ENCODE data around the gene CADPS.

Gene CADPS

DNA sequence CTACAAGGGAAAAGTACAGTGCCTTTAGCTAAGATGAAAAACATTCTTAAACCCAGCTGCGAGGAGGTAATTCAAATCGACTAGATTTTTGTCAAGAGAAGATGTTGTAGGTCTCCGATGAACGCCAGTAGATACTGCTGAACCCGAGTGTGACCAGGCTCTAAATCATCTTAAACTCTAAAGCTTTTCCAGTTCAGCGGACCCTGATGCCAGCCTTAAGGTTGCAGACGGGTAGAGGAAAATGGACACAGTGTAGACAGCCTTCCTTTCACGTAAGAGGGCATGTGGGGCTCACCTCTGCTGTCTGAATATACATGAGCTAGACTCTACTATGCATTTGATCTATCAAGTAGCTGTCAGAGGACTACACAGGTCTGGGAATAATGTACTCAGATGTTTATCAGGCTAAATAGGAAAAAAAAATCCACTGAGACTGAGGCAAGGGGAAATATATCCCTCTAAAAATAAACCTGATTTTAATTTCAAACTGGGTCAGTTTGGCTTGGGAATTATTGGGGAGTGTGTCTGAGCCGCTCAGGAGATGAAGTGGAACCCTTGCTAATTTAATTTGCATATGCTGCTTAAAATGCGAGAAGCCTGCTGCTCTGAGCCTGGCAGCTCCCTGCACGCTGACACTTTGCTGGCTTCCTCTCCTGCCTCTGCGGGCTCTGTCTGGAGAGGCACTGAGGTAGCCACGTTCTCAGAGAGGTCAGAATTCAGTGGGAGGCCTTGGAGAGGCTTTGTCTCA lies 151.9 kb downstream of the CADPS start:
- Histone ChIP-seq H3K4me2 (no peak overlapping the region), H3K36me3 (ENCODE audit: insufficient read depth) (no peaks in the 10 kb centered on the region), H3K9ac (no peak overlapping the region)

GRCh38 chr3:62722344-62722743 lies 152.9 kb downstream of the CADPS start:
- Histone ChIP-seq H3K79me2 (ENCODE audit: insufficient read depth, low read depth) (no peaks in the 10 kb centered on the region), H4K20me1 (ENCODE audit: insufficient read depth) (no peaks in the 10 kb centered on the region), H2AFZ (ENCODE audit: low read depth) (no peak overlapping the region), H3K27ac (no peak overlapping the region), H3K9ac (no peak overlapping the region), H3K4me2 (no peak overlapping the region), H3K4me3 (IDR thresholded peaks at IDR 0.05; ENCODE audit: insufficient read depth, low read depth, low read length) (no peak overlapping the region), H3K27me3 (ENCODE audit: insufficient read depth, low read depth) (no peaks in the 10 kb centered on the region), H3K4me1 (ENCODE audit: low read depth, poor library complexity, severe bottlenecking) (no peaks in the 10 kb centered on the region), H3K36me3 (ENCODE audit: insufficient read depth) (no peaks in the 10 kb centered on the region)
- no peak for TF ChIP-seq CTCF (conservative IDR thresholded peaks at IDR 0.05; ENCODE audit: low read depth, low read length)

More for the DNA sequence above, 151.9 kb downstream of the CADPS start:
- Histone ChIP-seq H3K27me3 (ENCODE audit: insufficient read depth, low read depth) (no peaks in the 10 kb centered on the region), H2AFZ (ENCODE audit: low read depth) (no peak overlapping the region), H4K20me1 (ENCODE audit: insufficient read depth) (no peaks in the 10 kb centered on the region), H3K79me2 (ENCODE audit: insufficient read depth, low read depth) (no peaks in the 10 kb centered on the region), H3K4me1 (ENCODE audit: low read depth, poor library complexity, severe bottlenecking) (no peaks in the 10 kb centered on the region), H3K4me3 (IDR thresholded peaks at IDR 0.05; ENCODE audit: insufficient read depth, low read depth, low read length) (no peak overlapping the region), H3K27ac (no peak overlapping the region)
- no peak for TF ChIP-seq CTCF (conservative IDR thresholded peaks at IDR 0.05; ENCODE audit: low read depth, low read length)

DNA sequence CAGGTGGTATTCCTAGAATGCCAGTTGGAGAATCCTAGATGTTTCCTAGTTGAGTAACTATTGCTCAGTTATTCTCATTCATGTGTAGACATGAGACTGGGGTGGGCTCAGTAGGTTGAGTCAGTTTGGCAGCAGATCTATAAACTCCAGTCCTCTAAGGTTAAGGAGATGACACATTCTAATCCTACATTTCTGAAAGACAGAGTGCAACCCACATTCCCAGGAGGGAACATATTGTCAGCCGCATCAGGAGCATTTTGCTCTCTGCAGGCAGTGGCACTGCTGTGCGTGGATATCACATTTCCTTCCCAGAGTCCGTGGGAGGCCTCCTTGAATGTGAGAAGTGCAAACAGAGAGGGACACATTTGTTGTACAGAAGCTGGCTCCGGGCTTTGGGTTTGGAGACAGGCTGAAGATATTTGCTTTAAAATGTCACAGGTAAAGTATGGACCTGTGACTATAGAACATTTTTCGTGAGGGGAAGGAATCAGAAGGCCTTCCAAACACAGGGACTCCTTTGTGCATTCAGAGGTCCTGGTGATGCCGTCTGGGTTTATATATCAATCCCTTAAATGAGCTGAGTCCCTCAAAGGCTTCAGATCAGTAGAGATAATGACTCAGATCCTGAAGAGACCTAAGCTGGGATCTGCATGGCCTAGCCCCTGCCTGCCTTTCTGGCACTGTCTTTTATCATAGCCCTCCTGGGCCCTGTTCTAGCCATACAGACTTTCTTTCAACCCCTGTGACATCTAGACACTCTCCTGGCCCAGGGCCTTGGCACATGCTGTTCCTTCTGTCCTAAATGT lies 156.5 kb downstream of the CADPS start:
- Histone ChIP-seq H4K20me1 (ENCODE audit: insufficient read depth) (no peaks in the 10 kb centered on the region), H3K4me2 (no peak overlapping the region), H3K9ac (no peak overlapping the region), H3K4me3 (IDR thresholded peaks at IDR 0.05; ENCODE audit: insufficient read depth, low read depth, low read length) (no peak overlapping the region), H3K27ac (no peak overlapping the region), H3K36me3 (ENCODE audit: insufficient read depth) (no peaks in the 10 kb centered on the region), H3K4me1 (ENCODE audit: low read depth, poor library complexity, severe bottlenecking) (no peaks in the 10 kb centered on the region), H3K79me2 (ENCODE audit: insufficient read depth, low read depth) (no peaks in the 10 kb centered on the region), H2AFZ (ENCODE audit: low read depth) (no peak overlapping the region), H3K27me3 (ENCODE audit: insufficient read depth, low read depth) (no peaks in the 10 kb centered on the region)
- TF ChIP-seq CTCF (conservative IDR thresholded peaks at IDR 0.05; ENCODE audit: low read depth, low read length) = no peak

GRCh38 chr3:62718011-62718410 lies 157.2 kb downstream of the CADPS start:
- Histone ChIP-seq H3K4me3 (IDR thresholded peaks at IDR 0.05; ENCODE audit: insufficient read depth, low read depth, low read length) (no peak overlapping the region), H3K9ac (no peak overlapping the region), H3K27ac (no peak overlapping the region), H3K79me2 (ENCODE audit: insufficient read depth, low read depth) (no peaks in the 10 kb centered on the region), H3K4me1 (ENCODE audit: low read depth, poor library complexity, severe bottlenecking) (no peaks in the 10 kb centered on the region), H3K4me2 (no peak overlapping the region), H2AFZ (ENCODE audit: low read depth) (no peak overlapping the region), H3K36me3 (ENCODE audit: insufficient read depth) (no peaks in the 10 kb centered on the region), H3K27me3 (ENCODE audit: insufficient read depth, low read depth) (no peaks in the 10 kb centered on the region), H4K20me1 (ENCODE audit: insufficient read depth) (no peaks in the 10 kb centered on the region)
- TF ChIP-seq CTCF (conservative IDR thresholded peaks at IDR 0.05; ENCODE audit: low read depth, low read length) = no peak

Measured in KMS-11 (cell line).